ENCODE measurements around the gene DDX1.

DDX1 gene

GRCh38 chr2:15584767-15585469 is 6.8 kb upstream of the DDX1 start:
- TF ChIP-seq CTCF (IDR thresholded peaks at IDR 0.05), result no peak
- DNase-seq (ENCODE audit: low spot score), result no peak
- Histone ChIP-seq H3K27ac (no peak overlapping the region), H3K4me3 (no peak overlapping the region)

- no peak for TF ChIP-seq CTCF (IDR thresholded peaks at IDR 0.05)
- Histone ChIP-seq H3K4me3 (no peak overlapping the region), H3K27ac (no peak overlapping the region)
- DNase-seq (ENCODE audit: low spot score), result no peak
Observed at GRCh38 chr2:15588329-15588919, 3.2 kb upstream of the DDX1 start.

- TF ChIP-seq CTCF (IDR thresholded peaks at IDR 0.05), result no peak
- DNase-seq (ENCODE audit: low spot score), result no peak
- Histone ChIP-seq H3K27ac (peak overlapping the region; percentile 88 to 96), H3K4me3 (peak overlapping the region; percentile 95)
Observed at GRCh38 chr2:15591373-15591691, 336 bp upstream of the DDX1 start.

DNA sequence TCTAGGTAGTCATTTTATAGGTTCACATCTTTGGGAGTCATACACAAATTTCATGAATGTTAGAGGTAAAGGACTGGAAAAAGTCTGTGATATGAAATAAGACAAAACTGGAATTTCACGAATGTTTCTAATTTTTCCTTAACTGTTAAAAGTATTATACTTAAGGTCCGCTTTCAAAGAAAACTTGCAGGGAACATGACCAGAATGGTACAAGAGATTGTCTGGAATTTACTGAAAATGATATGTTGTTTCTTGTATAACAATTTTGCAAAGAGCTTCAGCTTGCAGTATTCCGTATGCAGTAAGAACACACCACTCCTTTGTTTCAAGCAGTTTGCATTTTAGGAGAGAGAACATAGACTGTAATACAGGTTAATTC is 1.6 kb downstream of the DDX1 start:
- no peak for TF ChIP-seq CTCF (IDR thresholded peaks at IDR 0.05)
- Histone ChIP-seq H3K27ac (no peak overlapping the region), H3K4me3 (peak overlapping the region; percentile 95)
- DNase-seq (ENCODE audit: low spot score), result no peak

DNA sequence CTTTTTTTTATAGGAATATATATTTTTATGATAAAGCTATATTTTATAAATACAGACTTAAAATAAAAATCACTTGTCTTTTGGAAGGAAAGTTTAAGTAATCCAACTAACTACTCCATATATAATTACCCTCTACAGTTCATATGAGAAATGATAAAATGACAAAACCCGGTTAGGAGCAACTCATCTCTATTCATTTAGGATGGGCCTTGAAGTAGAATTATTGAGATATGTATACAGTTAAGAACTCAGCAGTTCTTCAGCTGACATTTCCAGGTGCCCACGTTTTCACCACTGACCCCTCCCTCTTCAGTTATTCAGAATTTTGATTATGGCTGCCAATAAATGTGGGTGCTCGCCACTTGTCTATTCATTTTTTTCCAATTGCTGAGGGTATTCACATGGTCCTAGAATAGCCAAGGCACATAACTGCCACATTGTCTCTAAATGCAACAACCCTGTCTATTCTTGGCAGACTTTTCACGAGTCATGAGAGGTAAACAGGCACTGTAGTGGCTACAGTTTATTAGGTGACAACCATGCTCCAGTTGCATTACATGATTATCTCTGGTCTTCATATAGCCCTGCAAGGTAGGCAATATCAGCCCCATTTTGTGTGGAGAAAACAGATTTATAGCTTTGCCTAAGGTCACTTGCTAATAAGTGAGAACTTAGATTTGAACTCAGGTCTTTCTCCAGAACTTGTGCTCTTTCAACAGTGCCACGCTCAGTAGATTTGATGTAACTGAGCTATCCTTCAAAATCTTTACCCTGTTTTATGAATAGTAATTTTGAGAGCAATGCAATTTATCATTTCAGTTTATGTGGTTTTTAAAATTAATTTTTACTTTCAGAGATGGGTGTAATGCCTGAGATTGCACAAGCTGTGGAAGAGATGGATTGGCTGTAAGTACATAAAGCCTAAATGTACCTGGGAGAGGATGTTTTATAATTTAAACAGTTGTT is 2.9 kb downstream of the DDX1 start:
- no peak for TF ChIP-seq CTCF (IDR thresholded peaks at IDR 0.05)
- Histone ChIP-seq H3K4me3 (no peak overlapping the region), H3K27ac (no peak overlapping the region)
- no peak for DNase-seq (ENCODE audit: low spot score)

- H3K4me3 ChIP-seq, result no peak overlapping the region
- DNase-seq (ENCODE audit: low spot score), result no peak
- no peak for TF ChIP-seq CTCF (IDR thresholded peaks at IDR 0.05)
- no peak overlapping the region for H3K27ac ChIP-seq
Observed at GRCh38 chr2:15595342-15595905, 3.8 kb downstream of the DDX1 start.

All from coronary artery (tissue), 2 donors.